ENCODE measurements around the gene ATP11A. TPM values are rescaled to one million over a fixed set of nuclear protein-coding genes. Genes with fewer than 3 reads are reported as not detected.

The ATP11A gene
- total RNA-seq, 1 experiment from 2014 or later: 65.3 TPM

DNA sequence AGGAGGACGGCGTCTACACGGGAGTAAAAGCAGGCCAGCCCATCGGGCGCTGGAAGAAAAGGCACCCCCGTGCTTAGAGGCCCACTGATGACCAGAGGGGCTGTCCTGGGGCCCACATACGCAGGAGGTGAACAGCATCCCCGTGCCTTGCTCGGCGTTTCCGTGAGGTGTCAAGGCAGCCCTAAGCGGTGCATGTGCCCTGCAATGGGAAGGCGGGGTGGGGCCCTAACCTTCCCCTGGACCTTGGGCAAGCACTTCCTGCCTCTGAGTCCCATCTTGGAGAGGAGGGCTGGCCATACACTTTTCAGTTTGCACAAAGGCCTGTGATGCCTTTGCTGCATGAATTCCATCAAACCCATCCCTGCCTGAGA, 47.8 kb upstream of the ATP11A start:
- Histone ChIP-seq H3K27ac (ENCODE audit: insufficient read length, low read depth, low read length) (no peak overlapping the region), H3K9me3 (ENCODE audit: control insufficient read depth, low read depth, low read length) (no peaks in the 10 kb centered on the region), H4K5ac (ENCODE audit: insufficient read length, low read depth, low read length) (no peak overlapping the region), H3K23ac (ENCODE audit: insufficient read length, low read depth, low read length) (no peak overlapping the region), H2BK12ac (ENCODE audit: insufficient read length, low read depth, low read length) (no peak overlapping the region), H4K8ac (replicated peaks; ENCODE audit: insufficient read length, low read depth, low read length) (no peak overlapping the region), H3T11ph (ENCODE audit: low read length) (no peak overlapping the region), H3K79me1 (ENCODE audit: insufficient read depth, low read depth, low read length, poor library complexity, severe bottlenecking) (no peaks in the 10 kb centered on the region), H2BK15ac (ENCODE audit: low read depth, low read length) (no peak overlapping the region), H4K20me1 (ENCODE audit: control insufficient read depth, insufficient read depth, insufficient read length) (peaks cover 3% of the 10 kb centered on the region), H3K4ac (ENCODE audit: low read depth, low read length) (no peak overlapping the region), H3K9ac (ENCODE audit: extremely low read depth, insufficient read length, low read length) (no peak overlapping the region), H3K4me2 (ENCODE audit: insufficient read depth, insufficient read length, low read length) (no peak overlapping the region), H3K4me1 (ENCODE audit: insufficient read depth, low read length) (no peaks in the 10 kb centered on the region), H4K91ac (ENCODE audit: insufficient read length, low read depth, low read length) (no peak overlapping the region), H3K14ac (ENCODE audit: insufficient read depth, low read length) (no peak overlapping the region), H2BK5ac (ENCODE audit: insufficient read length, low read length) (no peak overlapping the region), H2AK5ac (ENCODE audit: insufficient read length, low read length) (no peak overlapping the region), H2BK20ac (ENCODE audit: low read depth, low read length, poor library complexity, severe bottlenecking) (no peak overlapping the region), H3K27me3 (ENCODE audit: insufficient read depth, low read length) (no peaks in the 10 kb centered on the region; the same call in 1 of the 2 replicates), H3K56ac (ENCODE audit: insufficient read length, low read depth, low read length) (no peak overlapping the region), H2AFZ (ENCODE audit: low read length) (no peak overlapping the region), H2BK120ac (ENCODE audit: low read depth, low read length, poor library complexity, severe bottlenecking) (no peak overlapping the region), H3K79me2 (ENCODE audit: insufficient read depth, low read length) (no peaks in the 10 kb centered on the region), H3K18ac (ENCODE audit: insufficient read length, low read depth, low read length) (no peak overlapping the region), H3K23me2 (ENCODE audit: insufficient read length, low read depth, low read length, poor library complexity, severe bottlenecking) (peaks cover 3% of the 10 kb centered on the region)
- Mint-ChIP-seq H3K4me1 (peaks cover 16 to 17% of the 10 kb centered on the region in 2 experiments), H3K4me3 (no peak overlapping the region), H3K27ac (no peak overlapping the region), H3K36me3 (ENCODE audit: insufficient read depth in 1 of 3, low read depth in 3 of 3) (no peaks in the 10 kb centered on the region), H3K27me3 (ENCODE audit: low read depth) (peaks cover 44% of the 10 kb centered on the region), H3K9me3 (no peaks in the 10 kb centered on the region)
- DNase-seq: no peak
- TF ChIP-seq, protein P1, sequence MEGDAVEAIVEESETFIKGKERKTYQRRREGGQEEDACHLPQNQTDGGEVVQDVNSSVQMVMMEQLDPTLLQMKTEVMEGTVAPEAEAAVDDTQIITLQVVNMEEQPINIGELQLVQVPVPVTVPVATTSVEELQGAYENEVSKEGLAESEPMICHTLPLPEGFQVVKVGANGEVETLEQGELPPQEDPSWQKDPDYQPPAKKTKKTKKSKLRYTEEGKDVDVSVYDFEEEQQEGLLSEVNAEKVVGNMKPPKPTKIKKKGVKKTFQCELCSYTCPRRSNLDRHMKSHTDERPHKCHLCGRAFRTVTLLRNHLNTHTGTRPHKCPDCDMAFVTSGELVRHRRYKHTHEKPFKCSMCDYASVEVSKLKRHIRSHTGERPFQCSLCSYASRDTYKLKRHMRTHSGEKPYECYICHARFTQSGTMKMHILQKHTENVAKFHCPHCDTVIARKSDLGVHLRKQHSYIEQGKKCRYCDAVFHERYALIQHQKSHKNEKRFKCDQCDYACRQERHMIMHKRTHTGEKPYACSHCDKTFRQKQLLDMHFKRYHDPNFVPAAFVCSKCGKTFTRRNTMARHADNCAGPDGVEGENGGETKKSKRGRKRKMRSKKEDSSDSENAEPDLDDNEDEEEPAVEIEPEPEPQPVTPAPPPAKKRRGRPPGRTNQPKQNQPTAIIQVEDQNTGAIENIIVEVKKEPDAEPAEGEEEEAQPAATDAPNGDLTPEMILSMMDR (conservative IDR thresholded peaks at IDR 0.05): no peak
- WGBS (ENCODE audit: extremely low coverage, insufficient read length, low lambda C conversion rate): no CpG with 5 or more reads among the region's 13 CpGs

Data from H9 (cell line).